Muscle layer of duodenum (tissue), 2 donors: ENCODE data around the gene CCDC196.
"Not testable (repeated sequence)": the region's sequence is repeated elsewhere in the genome, so short reads cannot be mapped to it uniquely, and the experiment has no call there.

Source experiments
- H3K27ac ChIP-seq: one replicate; pipeline ENCODE4 v1.7.0; 2013; ENCODE audit warnings: mild to moderate bottlenecking, low read length
- H3K27me3 ChIP-seq: one replicate; pipeline ENCODE4 v1.7.0; 2013; ENCODE audit warnings: low read depth, mild to moderate bottlenecking, control low read depth, low read length
- H3K36me3 ChIP-seq, 2 donors: one replicate each; pipeline ENCODE4 v1.7.0; 2013; ENCODE audit warnings: low read length in 2 of 2, control low read depth in 1 of 2, mild to moderate bottlenecking in 1 of 2; ENCODE audit not compliant: insufficient read depth in 2 of 2, control insufficient read depth in 1 of 2
- H3K4me1 ChIP-seq, 2 donors: one replicate each; pipeline ENCODE4 v1.7.0; 2013; ENCODE audit warnings: low read length in 2 of 2, mild to moderate bottlenecking in 2 of 2, control low read depth in 1 of 2, moderate library complexity in 1 of 2; ENCODE audit not compliant: insufficient read depth in 2 of 2, control insufficient read depth in 1 of 2
- H3K4me3 ChIP-seq, 2 donors: one replicate each; pipeline ENCODE4 v1.7.0; 2013; ENCODE audit warnings: low read length in 2 of 2, low read depth in 1 of 2, mild to moderate bottlenecking in 1 of 2
- H3K9me3 ChIP-seq, 2 donors: one replicate each; pipeline ENCODE4 v1.7.0; 2013; ENCODE audit warnings: low read length in 2 of 2, control low read depth in 1 of 2, mild to moderate bottlenecking in 1 of 2; ENCODE audit not compliant: control insufficient read depth in 1 of 2
- donor health status: healthy.

The CCDC196 gene

GRCh38 chr14:66496188-66496807 lies 10.1 kb downstream of the CCDC196 start:
- H3K27ac ChIP-seq: no peak overlapping the region
- no peaks in the 10 kb centered on the region for H3K9me3 ChIP-seq

GRCh38 chr14:66496911-66497310 lies 10.7 kb downstream of the CCDC196 start:
- Histone ChIP-seq H3K4me3 (no peak overlapping the region), H3K27ac (no peak overlapping the region), H3K27me3 (no peaks in the 10 kb centered on the region), H3K36me3 (no peaks in the 10 kb centered on the region), H3K9me3 (no peaks in the 10 kb centered on the region), H3K4me1 (no peaks in the 10 kb centered on the region)

More at GRCh38 chr14:66496188-66496807, 10.1 kb downstream of the CCDC196 start:
- Histone ChIP-seq H3K4me3 (no peak overlapping the region), H3K4me1 (no peaks in the 10 kb centered on the region), H3K36me3 (no peaks in the 10 kb centered on the region), H3K27me3 (no peaks in the 10 kb centered on the region)

DNA sequence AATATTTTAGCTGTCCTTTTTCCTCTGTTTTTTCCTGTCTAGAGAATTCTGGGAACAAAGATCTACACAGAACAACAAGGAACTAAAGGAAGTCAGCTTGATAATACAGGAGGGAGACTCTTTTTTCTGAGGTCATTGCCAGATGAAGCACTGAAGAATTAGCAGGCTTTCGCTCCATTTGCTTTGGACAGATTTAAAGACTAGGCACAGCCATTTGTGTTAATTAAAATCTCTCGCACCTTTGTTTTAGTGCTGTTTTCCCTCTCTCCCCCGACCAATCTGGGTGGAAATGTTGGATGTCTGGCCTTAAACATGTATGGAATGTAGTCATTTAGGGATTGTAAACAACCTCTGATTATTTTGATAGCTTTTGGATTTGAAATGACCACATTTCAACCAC lies 12.1 kb downstream of the CCDC196 start:
- Histone ChIP-seq H3K27ac (no peak overlapping the region), H3K27me3 (no peaks in the 10 kb centered on the region)

GRCh38 chr14:66501592-66501991 lies 15.4 kb downstream of the CCDC196 start:
- no peaks in the 10 kb centered on the region for H3K4me1 ChIP-seq

More for the DNA sequence above, 12.1 kb downstream of the CCDC196 start:
- Histone ChIP-seq H3K36me3 (no peaks in the 10 kb centered on the region), H3K9me3 (no peaks in the 10 kb centered on the region), H3K4me1 (no peaks in the 10 kb centered on the region), H3K4me3 (no peak overlapping the region)

GRCh38 chr14:66502836-66503235 lies 16.7 kb downstream of the CCDC196 start:
- H3K27ac ChIP-seq, H3K4me3 ChIP-seq, H3K27me3 ChIP-seq, H3K36me3 ChIP-seq, H3K9me3 ChIP-seq, H3K4me1 ChIP-seq: not testable (repeated sequence)

More at GRCh38 chr14:66501592-66501991, 15.4 kb downstream of the CCDC196 start:
- Histone ChIP-seq H3K27ac (no peak overlapping the region), H3K4me3 (no peak overlapping the region), H3K27me3 (no peaks in the 10 kb centered on the region), H3K36me3 (no peaks in the 10 kb centered on the region), H3K9me3 (no peaks in the 10 kb centered on the region)

GRCh38 chr14:66503532-66503931 lies 17.4 kb downstream of the CCDC196 start:
- Histone ChIP-seq H3K27me3 (no peaks in the 10 kb centered on the region), H3K27ac (no peak overlapping the region), H3K4me1 (no peaks in the 10 kb centered on the region), H3K4me3 (no peak overlapping the region), H3K9me3 (no peaks in the 10 kb centered on the region), H3K36me3 (no peaks in the 10 kb centered on the region)

DNA sequence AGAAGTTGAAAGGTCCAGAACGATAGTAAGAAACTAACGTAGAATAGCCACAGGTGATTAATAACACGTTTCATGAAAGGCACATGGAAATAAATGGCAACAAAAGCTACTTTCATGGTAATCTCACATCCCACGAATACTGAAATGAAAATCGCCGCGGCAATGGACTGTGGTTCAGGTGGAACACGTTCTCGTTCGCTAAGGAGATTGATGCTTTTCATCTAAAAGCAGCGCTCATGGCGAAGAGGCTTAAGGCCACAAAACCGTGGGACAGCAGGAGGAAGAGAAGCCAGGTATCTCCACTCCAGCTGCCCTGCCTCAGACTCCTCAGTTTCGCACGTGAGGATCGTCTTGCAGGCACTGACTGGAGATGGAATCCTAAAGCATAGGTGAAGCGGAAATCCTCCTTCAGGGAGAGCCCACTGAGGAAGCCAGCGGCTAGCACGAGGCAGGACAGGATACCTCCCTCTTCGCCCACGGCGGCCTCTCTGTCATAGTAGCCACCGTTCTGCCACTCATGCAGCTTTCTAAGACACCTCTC lies 21.1 kb downstream of the CCDC196 start:
- no peaks in the 10 kb centered on the region for H3K36me3 ChIP-seq
- H3K27ac ChIP-seq: peak overlapping the region; percentile 94
- H3K4me1 ChIP-seq: peaks cover 5 to 11% of the 10 kb centered on the region in 2 donors
- H3K27me3 ChIP-seq: no peaks in the 10 kb centered on the region
- no peaks in the 10 kb centered on the region for H3K9me3 ChIP-seq
- peak overlapping the region; percentile 92 to 97 for H3K4me3 ChIP-seq

DNA sequence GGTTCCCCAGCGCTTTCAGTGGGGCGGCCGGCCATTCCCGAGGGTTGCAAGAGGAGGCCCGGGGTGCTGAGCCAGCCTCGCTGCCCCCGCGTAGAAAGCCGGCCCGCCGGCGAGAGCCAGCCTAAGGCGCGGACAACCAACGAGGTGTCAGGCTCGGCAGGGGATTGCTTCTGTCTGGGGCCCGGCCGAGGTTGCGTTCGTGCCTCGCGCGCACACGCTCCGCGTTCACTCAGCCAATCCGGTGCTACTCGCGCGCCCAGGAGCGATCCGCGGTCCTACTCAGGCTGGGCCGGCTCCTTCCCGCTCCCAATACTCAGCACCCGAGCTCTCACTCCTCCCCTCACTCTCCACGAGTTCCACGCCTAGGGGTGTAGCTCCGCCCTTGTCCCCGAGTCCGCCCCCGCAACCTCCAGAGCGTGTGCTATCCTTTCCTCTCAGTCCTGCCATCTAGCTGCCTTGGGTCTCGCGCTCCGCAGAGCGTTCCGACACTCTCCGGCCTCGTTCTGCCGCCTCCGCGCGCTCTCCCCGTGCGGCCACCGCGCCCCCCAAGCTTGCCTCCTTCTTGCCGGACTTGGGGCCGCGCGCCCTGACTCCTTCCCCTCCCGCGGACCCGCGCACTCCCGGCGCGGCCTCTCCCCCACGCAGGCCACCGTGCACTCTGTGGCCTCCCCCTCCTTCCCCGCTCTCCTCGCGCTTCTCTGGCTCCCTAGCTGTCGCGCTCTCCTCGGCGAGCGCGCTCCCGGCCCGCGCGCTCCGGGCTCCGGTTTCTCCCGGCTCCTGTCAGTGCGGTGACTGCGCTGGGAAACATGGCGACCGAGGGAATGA lies 21.8 kb downstream of the CCDC196 start, which contains the start of gene GPHN:
Gene GPHN (plus strand): TSS at position 426 of the 825 bp plus-strand sequence.
- H3K4me1 ChIP-seq: peaks cover 5 to 12% of the 10 kb centered on the region in 2 donors
- no peaks in the 10 kb centered on the region for H3K36me3 ChIP-seq
- peak within 1 kb of the TSS; percentile 94 for H3K27ac ChIP-seq
- H3K27me3 ChIP-seq: no peaks in the 10 kb centered on the region
- no peaks in the 10 kb centered on the region for H3K9me3 ChIP-seq
- peak within 1 kb of the TSS; percentile 92 to 97 for H3K4me3 ChIP-seq

DNA sequence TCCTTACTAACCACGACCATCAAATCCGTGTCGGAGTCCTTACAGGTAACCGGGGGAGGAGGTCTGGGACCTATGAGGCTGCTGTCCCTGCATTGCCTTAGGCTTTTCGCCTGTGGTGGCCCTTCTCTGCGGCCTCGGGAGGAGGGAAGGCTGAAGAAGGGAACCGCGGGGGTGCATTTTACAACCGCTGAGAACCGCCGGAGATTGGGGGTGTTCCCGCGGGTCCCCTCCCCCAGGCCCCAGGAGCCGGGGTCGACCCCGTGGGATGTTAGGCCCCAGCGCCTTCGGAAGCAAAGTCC lies 22.3 kb downstream of the CCDC196 start:
- no peaks in the 10 kb centered on the region for H3K9me3 ChIP-seq
- H3K36me3 ChIP-seq: no peaks in the 10 kb centered on the region
- peaks cover 5 to 12% of the 10 kb centered on the region in 2 donors for H3K4me1 ChIP-seq
- peak overlapping the region; percentile 92 to 97 for H3K4me3 ChIP-seq
- H3K27me3 ChIP-seq: no peaks in the 10 kb centered on the region
- peak overlapping the region; percentile 81 for H3K27ac ChIP-seq

DNA sequence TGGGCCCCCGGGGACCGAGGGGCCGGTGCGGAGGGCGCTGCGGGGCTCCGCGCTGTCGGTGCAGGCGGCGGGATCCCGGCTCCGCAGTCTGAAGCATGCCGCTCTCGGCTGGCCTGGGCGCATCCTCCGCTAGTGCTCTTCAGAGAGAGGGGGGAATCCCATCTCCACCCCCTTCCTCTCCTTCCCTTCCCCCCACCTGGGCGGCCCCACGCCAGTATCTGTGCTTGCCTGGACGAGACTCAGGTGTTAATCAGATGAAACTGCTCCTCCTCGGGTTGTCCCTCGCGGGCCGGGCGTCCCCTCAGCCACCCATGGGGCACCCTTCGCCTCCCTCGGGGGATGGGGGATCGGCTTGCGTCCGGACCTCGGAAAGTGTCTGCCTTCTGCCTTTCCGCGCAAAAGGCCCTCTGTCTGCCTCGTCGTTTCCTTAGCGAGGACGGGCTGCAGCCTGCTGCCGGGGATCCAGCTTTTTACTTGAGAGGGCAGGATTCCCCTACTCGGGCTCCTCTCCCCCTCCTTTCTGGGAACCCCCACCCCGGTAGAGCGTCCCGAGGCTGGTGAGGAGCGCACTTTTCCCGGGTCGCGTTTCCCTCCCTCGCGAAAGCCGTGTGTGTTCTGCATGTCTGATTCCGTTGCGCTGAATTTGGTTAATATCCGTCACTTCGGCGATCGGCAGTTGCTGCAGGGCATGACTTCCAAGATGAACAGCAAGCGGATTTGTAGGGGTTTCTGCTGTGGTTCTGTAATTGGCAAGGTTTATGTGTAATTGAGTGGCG lies 22.9 kb downstream of the CCDC196 start:
- Histone ChIP-seq H3K36me3 (no peaks in the 10 kb centered on the region), H3K9me3 (no peaks in the 10 kb centered on the region), H3K4me1 (peaks cover 5 to 12% of the 10 kb centered on the region in 2 donors), H3K4me3 (peak overlapping the region; percentile 92 to 97), H3K27me3 (no peaks in the 10 kb centered on the region), H3K27ac (peak overlapping the region; percentile 81)

DNA sequence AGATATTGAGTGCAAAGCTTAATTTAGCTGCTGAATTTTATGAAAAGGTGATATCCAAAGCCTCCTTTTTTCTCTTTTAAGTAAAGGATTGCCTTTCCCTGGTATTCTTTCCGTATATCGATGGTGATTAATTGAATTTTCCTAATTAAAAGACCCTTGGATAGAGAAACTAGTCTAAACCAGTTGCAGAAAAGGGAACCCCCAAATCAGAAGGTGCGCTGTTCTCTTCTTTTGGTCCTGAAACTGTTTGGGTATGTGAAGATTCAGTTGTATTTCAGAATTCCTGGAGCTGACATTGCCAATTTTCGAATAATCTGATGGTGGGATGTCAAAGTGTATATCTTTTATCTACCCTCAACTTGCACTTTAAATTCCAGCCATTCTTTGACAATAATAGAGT lies 23.7 kb downstream of the CCDC196 start:
- no peaks in the 10 kb centered on the region for H3K27me3 ChIP-seq
- H3K9me3 ChIP-seq: no peaks in the 10 kb centered on the region
- peaks cover 5 to 12% of the 10 kb centered on the region in 2 donors for H3K4me1 ChIP-seq
- H3K27ac ChIP-seq: no peak overlapping the region
- H3K36me3 ChIP-seq: no peaks in the 10 kb centered on the region
- peak overlapping the region; percentile 92 to 97 for H3K4me3 ChIP-seq
